Measurements from ENCODE around the gene TOP1.

Gene TOP1

DNA sequence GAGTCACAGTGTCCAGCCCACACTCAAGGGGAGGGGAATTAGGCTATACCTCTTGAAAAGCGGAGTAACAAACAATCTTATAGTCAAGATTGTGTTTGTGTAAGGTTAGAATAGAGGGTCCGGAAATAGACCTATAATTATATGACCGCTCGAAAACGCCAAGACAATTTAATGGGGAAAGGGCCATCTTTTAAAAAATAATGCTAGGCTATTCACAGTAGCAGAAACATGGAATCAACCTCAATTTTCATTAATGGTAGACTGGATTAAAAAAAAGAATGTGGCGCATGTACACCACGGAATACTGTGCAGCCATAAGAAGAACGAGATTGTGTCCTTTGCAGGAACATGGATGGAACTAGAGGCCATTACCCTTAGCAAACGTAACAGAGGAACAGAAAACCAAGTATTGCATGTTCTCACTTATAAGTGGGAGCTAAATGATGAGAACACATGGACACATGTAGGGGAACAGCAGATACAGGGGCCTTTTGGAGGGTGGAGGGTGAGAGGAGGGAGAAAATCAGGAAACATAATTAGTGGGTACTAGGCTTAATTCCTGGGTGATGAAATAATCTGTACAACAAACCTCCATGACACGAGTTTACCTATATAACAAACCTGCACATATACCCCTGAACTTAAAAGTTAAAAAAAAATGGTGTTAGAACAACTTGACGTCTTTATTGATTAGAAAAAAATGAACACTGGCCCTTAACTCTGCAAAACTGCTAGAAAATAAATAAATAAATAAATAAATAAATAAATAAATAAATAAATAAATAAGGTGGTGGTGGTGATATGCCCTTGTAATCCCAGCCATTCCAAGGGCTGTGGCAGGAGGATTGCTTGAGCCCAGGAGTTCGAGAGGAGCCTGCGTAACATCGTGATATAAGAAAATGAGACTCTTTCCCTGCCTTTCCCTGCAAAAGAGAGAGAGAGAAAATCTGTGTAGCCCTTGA, 30.3 kb downstream of the TOP1 start:
- no peak for DNase-seq

DNA sequence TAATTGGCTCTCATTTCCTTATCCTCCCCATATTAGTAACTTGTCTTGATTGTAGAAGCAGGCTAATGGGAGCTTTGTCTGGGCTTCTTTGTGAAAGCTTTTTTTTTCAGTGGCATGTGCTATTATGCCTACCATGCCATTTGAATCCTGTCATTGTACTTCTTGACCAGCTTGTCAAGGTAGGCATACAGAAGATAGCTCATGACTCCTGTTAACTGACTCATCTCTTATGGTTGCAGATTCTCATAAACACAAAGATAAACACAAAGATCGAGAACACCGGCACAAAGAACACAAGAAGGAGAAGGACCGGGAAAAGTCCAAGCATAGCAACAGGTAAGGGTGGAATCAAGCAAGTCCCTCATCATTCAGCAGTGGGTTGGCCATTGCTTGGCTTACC, 32.5 kb downstream of the TOP1 start:
- DNase-seq, result no peak

DNA sequence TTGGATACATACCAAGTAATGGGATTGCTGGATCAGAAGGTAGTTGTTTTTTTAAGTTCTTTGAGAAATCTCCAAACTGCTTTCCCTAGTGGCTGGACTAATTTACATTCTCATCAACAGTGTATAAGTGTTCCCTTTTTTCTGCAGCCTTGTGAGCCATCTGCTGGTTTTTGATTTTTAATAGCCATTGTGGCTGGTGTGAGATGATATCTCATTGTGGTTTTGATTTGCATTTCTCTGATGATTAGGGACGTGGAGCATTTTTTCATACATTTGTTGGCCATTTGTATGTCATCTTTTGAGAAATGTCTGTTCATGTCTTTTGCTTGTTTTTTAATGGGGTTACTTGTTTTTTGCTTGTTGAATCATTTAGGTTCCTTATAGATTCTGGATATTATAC, 34.8 kb downstream of the TOP1 start:
- DNase-seq, result no peak

DNA sequence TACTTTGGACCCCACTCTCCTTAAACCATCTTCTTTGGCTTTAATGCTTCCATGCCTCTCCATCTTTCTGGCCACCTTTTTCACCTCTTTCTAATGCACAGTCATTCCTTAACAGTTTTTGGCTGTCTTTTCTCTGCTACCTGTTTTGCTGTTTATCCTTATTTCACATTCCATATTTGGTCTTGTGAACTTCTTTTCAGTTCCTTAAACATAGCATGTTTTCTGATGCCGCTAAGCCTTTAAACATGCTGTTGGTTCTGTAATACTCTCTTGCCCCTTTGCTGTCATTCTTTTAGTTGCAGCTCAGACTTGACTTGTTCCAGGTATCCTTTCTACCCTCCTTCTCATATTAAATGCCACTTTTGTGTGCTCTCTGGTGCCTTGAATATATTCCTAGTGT, 35.8 kb downstream of the TOP1 start:
- no peak for DNase-seq

DNA sequence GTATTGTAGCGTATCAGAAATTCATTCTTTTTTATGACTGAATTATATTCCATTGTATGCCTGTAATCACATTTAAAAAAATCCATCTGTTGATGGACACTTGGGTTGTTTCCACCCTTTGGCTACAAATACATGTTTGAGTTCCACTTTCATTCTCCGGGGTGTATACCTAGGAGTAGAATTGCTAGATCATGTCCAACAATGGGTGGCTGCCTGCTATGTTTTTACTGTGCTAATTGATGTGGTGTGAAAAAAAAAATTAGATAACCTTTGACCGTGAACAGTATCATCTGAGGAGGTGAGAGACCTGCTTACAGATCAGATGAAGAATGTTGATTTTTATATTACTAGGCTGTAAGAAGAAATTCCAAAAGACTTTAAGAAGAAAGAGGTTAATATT, 37.1 kb downstream of the TOP1 start:
- no peak for DNase-seq

DNA sequence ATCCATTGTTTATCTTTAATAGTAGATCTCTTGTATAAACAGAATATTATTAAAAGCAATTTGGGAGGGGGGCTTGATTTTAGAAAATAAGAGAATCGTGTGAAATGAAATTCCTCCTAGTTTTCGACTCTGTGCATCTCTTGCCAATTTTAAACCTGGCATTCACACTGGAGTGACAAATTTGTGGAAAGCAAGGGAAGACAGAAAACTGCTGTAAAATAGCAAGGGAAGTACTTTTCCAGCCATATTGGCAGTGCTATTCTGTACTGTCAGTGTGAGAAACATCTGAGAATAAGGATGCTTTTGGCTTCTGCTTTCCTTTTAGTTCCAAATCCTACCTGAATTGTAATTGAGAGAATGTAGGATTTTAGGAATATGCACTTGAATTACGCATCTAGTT, 40.2 kb downstream of the TOP1 start:
- no peak for DNase-seq

DNA sequence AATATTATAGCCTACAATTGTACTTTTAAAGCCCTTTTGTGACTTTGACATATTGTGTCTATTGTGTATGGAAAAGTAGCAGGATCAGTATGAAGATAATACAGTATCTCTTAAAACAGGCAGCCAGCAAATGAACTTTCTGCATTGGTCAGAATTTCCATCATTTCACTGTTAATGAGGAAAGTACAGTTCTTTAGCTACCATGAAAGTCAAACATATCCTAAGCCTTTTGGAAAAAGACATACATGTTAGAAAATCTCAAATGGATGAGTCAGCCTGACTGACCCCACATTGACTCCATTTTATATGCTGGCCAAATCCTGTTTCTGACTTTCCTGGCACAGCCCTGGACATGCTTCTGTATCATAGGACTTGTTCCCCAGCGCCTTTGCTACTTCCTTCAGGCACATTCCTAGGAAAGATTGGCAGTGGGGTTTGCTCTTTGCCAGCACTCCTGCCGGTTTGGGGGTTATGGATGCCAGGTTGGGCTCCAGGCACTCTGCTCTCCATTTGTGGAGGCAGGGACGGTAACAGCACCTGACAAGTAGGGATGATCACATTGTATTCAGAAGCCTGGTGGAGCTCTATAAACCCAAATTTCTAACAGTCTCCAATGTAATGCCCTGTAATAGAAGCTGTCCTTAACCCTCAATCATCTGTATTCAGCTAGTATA, 43.7 kb downstream of the TOP1 start:
- no peak for DNase-seq

DNA sequence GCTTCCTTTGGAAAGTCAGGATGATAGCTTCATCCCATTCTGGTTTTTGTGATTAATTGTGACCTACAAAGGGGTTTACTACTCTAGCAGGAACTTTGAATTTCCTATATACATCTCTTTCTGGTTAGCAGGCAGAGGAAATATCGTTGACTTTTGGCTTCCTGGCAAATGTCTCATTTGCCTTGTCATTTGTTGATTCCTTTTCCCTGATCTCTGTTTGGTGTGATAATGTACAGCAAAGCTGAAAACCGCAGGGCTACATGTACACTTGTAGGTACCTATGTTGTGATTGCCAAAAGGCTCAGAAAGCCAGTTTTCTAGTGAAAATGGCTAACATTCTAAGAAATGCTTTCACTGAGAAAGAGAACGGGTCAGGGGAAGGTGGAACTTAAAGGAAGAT, 44.3 kb downstream of the TOP1 start:
- no peak for DNase-seq

DNA sequence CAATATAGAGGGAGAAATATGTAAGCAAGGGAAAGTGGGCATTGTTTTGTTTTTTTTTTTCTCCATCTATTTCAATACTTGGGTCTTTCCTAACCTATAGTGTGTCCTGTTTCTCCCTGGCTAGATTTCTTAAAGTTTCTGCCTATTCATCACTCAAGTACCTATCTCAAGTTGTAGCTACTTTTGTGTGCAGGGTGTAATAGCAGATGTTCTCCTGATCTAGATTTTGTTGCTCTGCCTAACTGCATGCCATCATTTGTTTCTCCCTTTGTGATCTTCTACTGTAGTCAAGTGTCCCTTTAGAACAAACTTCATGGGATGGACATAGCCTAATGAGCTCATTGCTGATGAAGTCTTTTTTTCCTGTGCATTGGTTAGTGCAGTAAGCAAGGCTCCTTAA, 45.8 kb downstream of the TOP1 start:
- no peak for DNase-seq

DNA sequence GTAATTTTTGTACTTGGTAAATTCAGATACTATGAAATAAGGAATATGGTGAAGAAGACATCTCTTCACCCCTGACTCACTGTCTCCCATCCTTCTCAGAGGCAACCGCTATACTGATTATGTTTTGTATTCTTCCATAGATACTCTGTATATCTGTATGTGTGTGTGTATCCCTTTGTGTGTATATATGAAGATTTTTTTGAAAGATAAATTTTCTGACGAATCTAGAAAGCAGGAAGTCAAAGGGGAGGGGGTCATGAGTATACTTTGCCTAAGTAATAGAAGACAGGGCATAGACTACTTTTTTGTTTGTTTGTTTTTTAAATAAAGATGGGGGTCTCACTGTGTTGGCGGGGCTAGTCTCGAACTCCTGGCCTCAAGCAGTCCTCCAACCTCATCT, 48.2 kb downstream of the TOP1 start:
- DNase-seq, result no peak

DNA sequence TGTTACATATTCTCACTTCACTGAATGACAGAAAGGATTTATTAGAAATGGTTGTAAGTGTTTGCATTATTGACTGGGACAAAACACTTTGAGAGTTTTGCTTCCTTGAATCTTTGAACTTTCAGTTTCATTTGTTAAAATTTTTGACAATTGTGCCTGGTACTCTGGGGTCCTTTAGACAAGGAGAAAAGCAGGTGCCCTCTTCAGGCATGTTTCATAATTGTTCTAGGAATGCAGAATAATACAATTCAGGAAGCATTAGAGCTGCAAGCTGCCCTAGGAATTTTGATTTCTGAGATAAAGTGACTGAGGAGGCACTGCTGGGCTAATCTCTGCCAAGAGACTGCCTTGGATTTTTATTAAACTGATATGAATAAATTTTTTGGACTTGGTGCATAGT, 49.7 kb downstream of the TOP1 start:
- no peak for DNase-seq

DNA sequence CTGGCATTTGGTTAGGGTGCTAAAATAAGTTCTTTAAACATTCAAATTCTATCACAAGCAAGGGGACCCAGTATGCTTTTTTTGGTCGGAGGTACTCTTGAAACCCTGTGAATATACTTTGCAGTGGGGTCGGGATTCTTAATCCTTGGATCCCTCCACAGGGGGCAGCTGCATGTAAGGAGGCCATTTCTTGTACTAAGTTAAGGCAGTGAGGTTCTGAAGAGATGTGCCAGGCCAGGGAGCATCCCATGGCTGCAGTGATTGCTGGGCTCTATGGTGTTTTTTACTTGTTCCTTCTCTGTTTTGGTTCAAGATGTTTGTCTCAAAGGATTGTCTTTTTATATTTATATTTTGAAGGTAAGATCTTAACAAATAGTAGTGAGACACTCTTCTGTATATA, 50.4 kb downstream of the TOP1 start:
- no peak for DNase-seq

DNA sequence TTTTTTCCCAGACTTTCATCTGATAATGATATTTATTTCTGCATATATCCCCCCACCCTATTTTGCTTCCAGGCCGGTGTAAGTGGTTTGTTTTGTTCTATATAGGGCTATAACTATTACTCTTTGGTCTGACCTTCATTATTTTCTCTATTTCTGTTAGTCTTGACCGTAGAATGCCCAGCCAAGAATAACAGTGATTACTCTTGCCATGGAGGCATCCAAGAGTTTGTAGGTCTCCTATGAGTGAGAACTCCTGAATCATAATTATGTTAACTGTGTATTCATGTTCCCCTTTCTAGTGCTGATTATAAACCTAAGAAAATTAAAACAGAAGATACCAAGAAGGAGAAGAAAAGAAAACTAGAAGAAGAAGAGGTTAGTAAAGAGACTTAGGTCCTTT, 52.2 kb downstream of the TOP1 start:
- DNase-seq, result no peak

DNA sequence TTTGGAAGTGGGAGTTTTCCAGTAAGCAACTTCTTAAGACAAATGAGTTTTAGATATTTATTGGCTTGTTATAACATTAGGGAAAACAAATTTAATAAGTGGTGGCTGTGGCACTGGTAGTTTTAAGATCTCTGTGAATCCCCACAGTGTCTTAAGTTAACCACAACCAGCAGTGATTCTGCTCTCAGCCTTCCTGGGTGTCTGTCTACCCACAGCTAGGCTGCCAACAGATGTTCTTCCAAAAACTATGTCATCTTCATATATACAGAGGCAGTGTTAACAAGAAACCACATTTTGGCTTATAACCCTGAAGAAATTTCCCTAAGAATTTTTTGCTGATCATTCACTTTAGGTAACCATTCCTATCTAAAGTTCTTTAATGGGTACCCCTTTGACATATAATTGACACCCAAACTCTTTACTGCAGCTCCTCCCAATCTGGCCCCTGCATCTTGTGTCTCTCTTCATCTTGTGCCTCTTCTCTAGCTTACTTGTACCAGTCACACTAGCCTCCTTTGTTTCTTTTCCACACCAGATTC, 52.7 kb downstream of the TOP1 start:
- DNase-seq, result no peak

DNA sequence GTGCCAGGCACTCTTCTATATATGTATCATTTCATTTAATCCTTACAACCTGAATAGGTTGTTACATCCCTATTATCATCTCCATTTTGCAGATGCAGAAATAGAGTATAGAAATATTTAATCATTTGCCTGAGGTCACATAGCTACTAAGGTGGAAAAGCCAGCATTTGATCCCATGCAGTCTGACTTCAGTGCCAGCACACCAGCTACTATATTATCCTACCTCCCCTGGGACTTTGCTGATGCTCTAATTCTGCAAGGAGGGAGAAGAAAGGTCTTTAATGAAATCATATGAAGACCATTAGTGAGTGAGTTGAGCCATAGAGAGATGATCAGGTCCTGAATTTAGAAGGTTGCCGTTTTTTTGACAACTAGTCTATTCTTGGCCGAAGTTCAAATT, 53.7 kb downstream of the TOP1 start:
- DNase-seq, result no peak

DNA sequence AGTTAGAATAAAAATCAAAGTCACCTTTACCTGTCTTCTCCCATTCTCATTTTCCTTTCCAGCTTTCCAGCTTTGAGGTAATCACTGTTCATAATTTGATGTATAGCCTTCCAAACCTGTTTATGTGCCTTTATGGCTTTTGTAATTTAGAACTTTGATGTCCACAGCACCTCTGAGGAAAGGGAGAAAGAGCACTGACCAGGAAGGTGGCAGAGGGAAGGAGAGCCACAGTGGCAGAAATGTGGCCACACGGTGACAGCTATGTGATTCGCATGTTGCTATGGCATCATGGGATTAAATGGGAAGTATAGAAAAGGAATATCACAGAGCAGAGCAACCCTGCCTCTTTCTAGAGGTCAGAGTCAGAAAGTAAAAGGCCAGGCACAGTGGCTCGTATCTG, 57.0 kb downstream of the TOP1 start:
- DNase-seq, result no peak

DNA sequence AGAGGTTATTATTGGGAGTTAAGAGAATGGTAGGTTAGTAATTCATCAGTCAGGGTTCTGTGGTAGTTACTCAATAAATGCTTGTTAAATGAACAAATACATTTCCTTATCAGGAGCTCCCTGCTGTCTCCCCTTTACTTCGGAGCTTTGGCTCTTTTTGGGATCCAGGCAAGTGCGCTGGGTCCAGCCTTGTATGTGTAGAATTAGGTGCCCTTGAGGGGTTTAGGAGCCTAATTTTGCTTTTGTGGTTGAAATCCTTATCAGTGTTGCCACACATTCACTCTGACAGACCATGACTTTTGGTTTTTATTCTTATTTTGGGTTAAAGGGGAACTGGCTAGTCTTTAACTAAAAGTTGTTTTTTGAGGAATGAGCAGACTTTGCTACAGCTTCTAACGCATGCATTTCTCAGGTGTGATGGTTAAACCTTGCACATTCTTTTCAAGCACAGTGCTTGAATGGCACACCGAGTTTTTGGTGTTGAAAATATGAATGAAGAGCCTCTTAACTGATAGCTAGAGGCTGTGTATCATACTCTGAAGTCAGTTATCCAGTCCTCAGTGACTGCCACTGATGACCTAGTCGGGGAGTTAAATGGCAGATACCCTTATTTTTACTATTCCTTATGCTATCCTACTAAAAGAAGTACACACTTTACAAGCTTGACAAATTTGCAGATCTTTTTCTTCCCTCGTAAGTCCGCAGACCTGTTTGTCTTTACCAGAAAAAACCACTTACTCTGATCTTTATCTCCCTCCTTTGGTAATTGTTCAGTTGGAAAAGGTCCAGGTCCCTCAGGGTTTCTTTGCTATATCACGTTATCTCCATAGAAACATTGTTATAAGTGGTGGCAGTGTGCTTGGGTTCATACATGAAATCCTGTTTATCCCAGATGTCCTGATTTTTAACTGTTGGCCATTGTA, 58.0 kb downstream of the TOP1 start:
- no peak for DNase-seq

DNA sequence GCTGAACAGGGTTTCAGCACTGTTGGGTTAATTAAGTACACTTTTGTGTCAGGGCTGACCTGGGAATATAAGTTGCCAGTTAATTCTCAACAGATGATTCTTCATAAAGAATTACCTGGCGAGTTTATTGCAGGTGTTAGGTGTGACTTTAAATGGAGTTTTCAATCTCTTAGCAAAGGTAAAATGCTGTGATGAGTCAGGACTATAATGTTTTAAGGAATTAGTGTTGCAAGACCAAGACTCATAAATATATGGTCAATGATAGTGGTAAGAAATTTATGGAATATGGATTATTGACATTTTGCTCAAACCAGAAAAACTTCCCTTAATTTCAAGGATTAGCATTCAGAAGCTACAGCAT, 58.7 kb downstream of the TOP1 start:
- no peak for DNase-seq

DNA sequence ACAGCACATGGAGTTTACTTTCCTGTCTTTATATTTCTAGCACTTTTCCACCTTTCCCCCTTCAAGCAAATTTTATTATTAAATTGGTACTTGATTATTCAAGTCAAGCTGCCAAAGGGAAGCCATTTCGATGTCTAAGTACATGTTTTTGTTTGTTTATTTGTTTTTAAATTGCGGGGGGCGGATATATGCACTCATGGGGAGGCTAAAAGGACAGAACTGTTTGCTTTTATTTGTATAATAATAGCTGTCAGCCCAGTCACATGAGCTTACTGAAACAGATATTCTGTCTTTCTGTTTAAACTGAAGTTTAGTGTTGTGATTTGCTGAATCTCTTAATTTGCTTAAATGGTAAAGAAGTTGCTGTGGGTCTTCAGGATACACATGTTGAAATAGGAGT, 59.2 kb downstream of the TOP1 start:
- DNase-seq, result no peak

DNA sequence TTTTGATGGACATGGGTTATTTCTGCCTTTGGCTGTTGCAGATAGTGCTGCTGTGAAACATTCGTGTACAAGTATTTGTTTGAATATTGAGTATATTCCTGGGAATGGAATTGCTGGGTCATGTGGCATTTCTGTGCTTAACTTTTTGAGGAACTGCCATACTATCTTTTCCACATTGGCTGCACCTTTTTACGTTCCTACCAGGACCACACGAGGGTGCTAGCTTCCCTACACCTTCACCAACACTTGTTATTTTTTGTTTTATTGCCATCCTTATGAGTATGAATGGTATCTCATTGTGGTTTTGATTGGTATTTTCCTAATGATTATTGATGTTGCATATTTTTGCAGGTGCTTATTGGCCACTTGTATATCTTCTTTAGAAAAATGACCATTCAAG, 60.9 kb downstream of the TOP1 start:
- DNase-seq, result no peak

DNA sequence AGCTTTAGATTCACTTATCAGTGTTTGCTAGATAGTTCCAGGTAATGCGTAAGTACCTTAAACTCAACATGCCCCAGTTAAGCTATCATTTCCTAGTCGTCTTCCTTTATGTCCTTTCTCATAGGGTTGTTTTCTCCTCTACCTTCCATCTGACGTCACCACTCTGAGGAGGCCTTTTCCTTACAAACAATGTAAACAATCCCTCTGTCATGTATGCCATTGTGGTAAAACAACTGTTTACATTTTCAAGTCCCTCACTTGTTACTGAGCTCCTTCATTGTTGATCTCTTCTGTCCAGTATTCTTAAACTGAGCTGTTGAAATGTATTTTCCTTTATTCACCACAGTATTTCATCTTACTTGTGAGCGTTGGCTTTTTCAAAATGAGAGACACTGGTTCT, 63.3 kb downstream of the TOP1 start:
- no peak for DNase-seq

DNA sequence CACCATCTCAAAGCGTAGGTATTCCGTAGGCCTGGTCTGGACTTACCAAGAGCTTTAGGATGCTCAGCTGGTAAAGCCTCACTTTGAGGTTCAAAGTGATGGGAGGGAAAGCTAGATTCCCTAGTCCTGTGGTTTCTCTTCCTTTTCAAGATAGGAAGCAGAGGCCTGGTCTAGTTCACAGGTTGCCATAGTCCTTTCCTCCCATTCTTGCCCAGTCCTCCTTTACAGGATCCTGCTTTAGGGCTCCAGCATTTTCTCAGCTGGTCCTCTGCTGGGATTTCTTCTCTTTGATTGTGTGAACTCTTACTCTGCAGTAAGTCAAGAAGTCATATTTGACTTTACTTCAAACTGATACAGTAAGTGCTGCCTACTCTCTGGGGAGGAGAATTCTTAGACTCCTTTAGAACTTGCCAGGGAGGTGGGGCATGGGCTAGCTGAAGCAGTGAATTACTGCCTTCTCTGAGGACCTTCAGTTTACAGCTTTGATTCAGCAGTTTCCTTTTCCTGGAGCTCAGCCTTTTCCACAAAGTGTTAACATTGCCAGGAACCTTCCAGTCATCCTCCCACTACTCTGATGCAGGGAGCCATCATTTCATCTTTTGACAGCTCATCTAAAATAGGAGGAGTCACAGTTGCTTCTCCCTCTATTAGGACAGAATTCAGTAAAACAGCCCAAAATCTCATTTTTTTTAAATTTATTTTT, 65.9 kb downstream of the TOP1 start:
- DNase-seq, result peak; percentile 19
